ENCODE results near the gene DGLUCY. TPM values are rescaled to one million over a fixed set of nuclear protein-coding genes. Genes with fewer than 3 reads are reported as not detected.

The DGLUCY gene
- total RNA-seq, 1 experiment from 2014 or later, result 67.0 TPM

GRCh38 chr14:91257328-91258010 is 143.6 kb downstream of the DGLUCY start:
- H3K4me3 ChIP-seq (replicated peaks in 1 of 2; ENCODE audit: low read depth in 1 of 2, low read length in 2 of 2), result no peak overlapping the region
- H2AFZ ChIP-seq (ENCODE audit: low read depth, low read length, poor library complexity, severe bottlenecking), result no peak overlapping the region
- DNase-seq (ENCODE audit: low read depth, low spot score), result no peak
- TF ChIP-seq EZH2 (IDR thresholded peaks at IDR 0.05) (no peak), SP1 (IDR thresholded peaks at IDR 0.05; ENCODE audit: low read depth) (no peak), TCF7L2 (IDR thresholded peaks at IDR 0.05; ENCODE audit: borderline replicate concordance, extremely low read depth, insufficient read depth, insufficient read length) (no peak), ZFX (IDR thresholded peaks at IDR 0.05) (no peak), JUND (IDR thresholded peaks at IDR 0.05) (no peak), FOSL1 (IDR thresholded peaks at IDR 0.05; ENCODE audit: low read depth) (no peak), ZNF274 (IDR thresholded peaks at IDR 0.05; ENCODE audit: low read depth, low read length) (no peak), YY1 (IDR thresholded peaks at IDR 0.05; ENCODE audit: extremely low read depth, insufficient replicate concordance, low read depth, low read length) (no peak), RAD21 (IDR thresholded peaks at IDR 0.05; ENCODE audit: low read depth) (no peak), CBX3 (IDR thresholded peaks at IDR 0.05; ENCODE audit: low read depth) (no peak)
- TF ChIP-seq, protein P1, sequence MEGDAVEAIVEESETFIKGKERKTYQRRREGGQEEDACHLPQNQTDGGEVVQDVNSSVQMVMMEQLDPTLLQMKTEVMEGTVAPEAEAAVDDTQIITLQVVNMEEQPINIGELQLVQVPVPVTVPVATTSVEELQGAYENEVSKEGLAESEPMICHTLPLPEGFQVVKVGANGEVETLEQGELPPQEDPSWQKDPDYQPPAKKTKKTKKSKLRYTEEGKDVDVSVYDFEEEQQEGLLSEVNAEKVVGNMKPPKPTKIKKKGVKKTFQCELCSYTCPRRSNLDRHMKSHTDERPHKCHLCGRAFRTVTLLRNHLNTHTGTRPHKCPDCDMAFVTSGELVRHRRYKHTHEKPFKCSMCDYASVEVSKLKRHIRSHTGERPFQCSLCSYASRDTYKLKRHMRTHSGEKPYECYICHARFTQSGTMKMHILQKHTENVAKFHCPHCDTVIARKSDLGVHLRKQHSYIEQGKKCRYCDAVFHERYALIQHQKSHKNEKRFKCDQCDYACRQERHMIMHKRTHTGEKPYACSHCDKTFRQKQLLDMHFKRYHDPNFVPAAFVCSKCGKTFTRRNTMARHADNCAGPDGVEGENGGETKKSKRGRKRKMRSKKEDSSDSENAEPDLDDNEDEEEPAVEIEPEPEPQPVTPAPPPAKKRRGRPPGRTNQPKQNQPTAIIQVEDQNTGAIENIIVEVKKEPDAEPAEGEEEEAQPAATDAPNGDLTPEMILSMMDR (IDR thresholded peaks at IDR 0.05 in 2 of 3, conservative IDR thresholded peaks at IDR 0.05 in 1 of 3; ENCODE audit: borderline replicate concordance in 1 of 3, insufficient read depth in 1 of 3, low read depth in 2 of 3, low read length in 2 of 3), result no peak
- H3K4me1 ChIP-seq (ENCODE audit: control insufficient read depth in 1 of 2, insufficient read depth in 2 of 2, low read length in 2 of 2), result peaks cover 8 to 12% of the 10 kb centered on the region in 2 experiments; a peak in 2 of 4 replicates
- H3K36me3 ChIP-seq (ENCODE audit: control insufficient read depth in 1 of 2, insufficient read depth in 2 of 2, low read length in 2 of 2), result no peaks in the 10 kb centered on the region
- RAD21 ChIA-PET (ENCODE audit: low non-redundant PET in 1 of 2, low total read pairs in 2 of 2, uncharacterized antibody in 2 of 2, unreplicated experiment in 2 of 2), result no interaction called here
- intact Hi-C loops (cut with micrococcal nuclease), result no loop called here
- no peaks in the 10 kb centered on the region for H3K27me3 ChIP-seq (ENCODE audit: insufficient read depth, low read length)
- H3K9me2 ChIP-seq (ENCODE audit: insufficient read depth), result no peaks in the 10 kb centered on the region
- no peak overlapping the region for H3K27ac ChIP-seq (ENCODE audit: low read depth, low read length)
- H3K79me2 ChIP-seq (ENCODE audit: insufficient read depth, low read length), result no peaks in the 10 kb centered on the region
- H4K20me1 ChIP-seq (ENCODE audit: insufficient read depth), result no peaks in the 10 kb centered on the region
- POLR2A ChIA-PET, result no interaction called here
- no TSS peak for BruUV-seq (replicated peaks)
- CTCF ChIA-PET, result no interaction called here
- H3K9me3 ChIP-seq (ENCODE audit: control insufficient read depth in 1 of 2, insufficient read depth in 1 of 2, low read depth in 1 of 2, low read length in 2 of 2), result no peaks in the 10 kb centered on the region
- H3K9ac ChIP-seq (ENCODE audit: low read length), result no peak overlapping the region
- no peak for ATAC-seq
- no peak overlapping the region for H3K4me2 ChIP-seq (ENCODE audit: low read length)
